T-helper 1 cell (primary cell): ENCODE measurements around the gene MLF1.
A peak's percentile ranks its signal among the peaks of the same experiment; 100 is the strongest.

Source experiments
- DNase-seq, 5 donors: peaks; one replicate each; pipeline ENCODE4 v3.0.0-alpha.2; 2012 to 2020

The MLF1 gene

GRCh38 chr3:158574646-158575045 is 3.7 kb downstream of the MLF1 start:
- no peak for DNase-seq

- no peak for DNase-seq
Observed at GRCh38 chr3:158590223-158590622, 19.2 kb downstream of the MLF1 start.

- no peak for DNase-seq
Observed at GRCh38 chr3:158600787-158601186, 29.8 kb downstream of the MLF1 start.

- no peak for DNase-seq
Observed at GRCh38 chr3:158602227-158602626, 31.2 kb downstream of the MLF1 start.

GRCh38 chr3:158617982-158618875 is 47.2 kb downstream of the MLF1 start:
- no peak for DNase-seq

- no peak for DNase-seq
Observed at GRCh38 chr3:158625881-158626280, 54.9 kb downstream of the MLF1 start.

GRCh38 chr3:158631981-158632380 is 61.0 kb downstream of the MLF1 start:
- no peak for DNase-seq

GRCh38 chr3:158640646-158641045 is 69.7 kb downstream of the MLF1 start:
- no peak for DNase-seq

GRCh38 chr3:158642005-158642404 is 71.0 kb downstream of the MLF1 start:
- DNase-seq: peak in 1 of 5 donors; percentile 39

GRCh38 chr3:158642474-158643210 is 71.6 kb downstream of the MLF1 start:
- no peak for DNase-seq

- peak; percentile 76 to 94 (median 85) for DNase-seq
Observed at GRCh38 chr3:158644345-158644908, 73.4 kb downstream of the MLF1 start, which contains the start of gene GFM1. Gene GFM1, plus strand, starts transcription at chr3:158644527. Its CDS starts 108 bp downstream, at chr3:158644635.

- no peak for DNase-seq
Observed at GRCh38 chr3:158649791-158650190, 78.8 kb downstream of the MLF1 start.

- no peak for DNase-seq
Observed at GRCh38 chr3:158651192-158651591, 80.2 kb downstream of the MLF1 start.

- DNase-seq: no peak
Observed at GRCh38 chr3:158652463-158652862, 81.5 kb downstream of the MLF1 start.
